SU-DHL-6 (cell line): Measurements from ENCODE around the gene DCAF10.

Experiments used
- H2AFZ ChIP-seq: fragments of 200-600 bp; sonication (generic); 2 replicates; pipeline ENCODE4 v1.6.1; 2014; ENCODE audit warnings: low read depth, mild to moderate bottlenecking, moderate library complexity, mixed read lengths, antibody characterized with exemption, low read length; ENCODE audit not compliant: severe bottlenecking
- H3F3A ChIP-seq: fragments of 200-600 bp; shearing (Covaris generic); 2 replicates; pipeline ENCODE4 v1.6.0; 2016; ENCODE audit warnings: antibody characterized with exemption, mild to moderate bottlenecking; ENCODE audit not compliant: insufficient read depth
- H3K27ac ChIP-seq: fragments of 200-600 bp; sonication (generic); 2 replicates; pipeline ENCODE4 v1.5.1; 2016; ENCODE audit warnings: low read depth, mild to moderate bottlenecking, low read length, moderate library complexity, mixed read lengths
- H3K27me3 ChIP-seq: fragments of 200-600 bp; sonication (generic), shearing (Covaris generic); 2 replicates; pipeline ENCODE4 v1.6.0; 2014; ENCODE audit warnings: mild to moderate bottlenecking, low read length
- H3K36me3 ChIP-seq: fragments of 200-600 bp; sonication (generic); 2 replicates; pipeline ENCODE4 v1.6.1; 2014; ENCODE audit warnings: mild to moderate bottlenecking, low read length, mixed read lengths
- H3K4me2 ChIP-seq: fragments of 300-600, 200-600 bp; shearing (Covaris generic), sonication (generic); 2 replicates; pipeline ENCODE4 v1.6.0; 2014; ENCODE audit warnings: low read length, low read depth, mild to moderate bottlenecking; ENCODE audit not compliant: poor library complexity, severe bottlenecking
- H3K4me3 ChIP-seq: fragments of 200-600 bp; sonication (generic); 2 replicates; pipeline ENCODE4 v1.5.1; 2014; ENCODE audit warnings: antibody characterized with exemption, low read length, mild to moderate bottlenecking, mixed read lengths; ENCODE audit not compliant: insufficient read depth, poor library complexity, severe bottlenecking
- H3K79me2 ChIP-seq: fragments of 200-600 bp; sonication (generic); 2 replicates; pipeline ENCODE4 v1.6.1; 2014; ENCODE audit warnings: mild to moderate bottlenecking, low read length, moderate library complexity; ENCODE audit not compliant: insufficient read depth
- H3K9ac ChIP-seq: fragments of 200-600 bp; sonication (generic); 2 replicates; pipeline ENCODE4 v1.7.0; 2014; ENCODE audit warnings: mild to moderate bottlenecking, low read length
- H3K9me2 ChIP-seq: fragments of 200-600 bp; sonication (generic); replicated peaks from 2 replicates; pipeline ENCODE4 v1.6.1; 2014; ENCODE audit warnings: low read length; ENCODE audit not compliant: insufficient read depth
- H3K9me3 ChIP-seq: fragments of 200-600 bp; sonication (generic); 2 replicates; pipeline ENCODE4 v1.6.1; 2014; ENCODE audit warnings: low read length, mixed read lengths; ENCODE audit not compliant: insufficient read depth
- H4K20me1 ChIP-seq: fragments of 200-600 bp; sonication (generic); 2 replicates; pipeline ENCODE4 v1.6.1; 2014; ENCODE audit warnings: low read depth, mild to moderate bottlenecking, antibody characterized with exemption, low read length, moderate library complexity, mixed read lengths
- EZH2phosphoT487 ChIP-seq: fragments of 200-600 bp; sonication (generic), shearing (Covaris generic); conservative IDR thresholded peaks from 2 replicates; pipeline ENCODE4 v1.6.1; 2018; ENCODE audit warnings: mild to moderate bottlenecking, antibody characterized with exemption, low read length, moderate library complexity, mixed read lengths
- TF ChIP-seq, protein P1 (sequence below): fragments of 200-600 bp; sonication (generic); IDR thresholded peaks from one replicate; pipeline ENCODE4 v1.5.1; 2017; ENCODE audit warnings: antibody characterized with exemption, mild to moderate bottlenecking, low read length, moderate library complexity; ENCODE audit not compliant: insufficient read depth, poor library complexity, severe bottlenecking

Gene DCAF10

DNA sequence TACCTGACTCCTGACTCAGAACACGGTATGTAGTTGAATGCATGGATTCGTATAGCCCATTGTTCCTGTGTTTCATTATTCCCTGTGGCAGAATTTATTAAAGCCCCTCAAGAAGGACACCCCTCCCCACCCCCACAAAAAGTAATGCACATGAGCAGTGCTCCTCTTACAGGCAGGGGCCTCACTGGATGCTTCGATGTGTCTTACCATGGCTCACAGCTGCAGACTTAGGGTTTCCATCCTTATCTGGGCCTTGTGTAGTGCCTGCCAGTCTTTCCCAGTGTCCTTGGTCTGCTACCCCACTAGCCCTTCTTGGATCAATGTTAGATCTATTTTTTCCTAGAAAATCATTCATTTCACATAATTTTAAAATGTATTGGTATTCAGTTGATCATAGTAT is 30.6 kb upstream of the DCAF10 start:
- Histone ChIP-seq H3K9ac (no peak overlapping the region), H2AFZ (no peak overlapping the region), H3F3A (no peaks in the 10 kb centered on the region; the same call in 1 of the 2 replicates), H3K36me3 (no peaks in the 10 kb centered on the region), H3K4me3 (no peak overlapping the region), H4K20me1 (no peaks in the 10 kb centered on the region), H3K79me2 (no peaks in the 10 kb centered on the region), H3K27ac (no peak overlapping the region), H3K9me2 (no peaks in the 10 kb centered on the region), H3K27me3 (no peaks in the 10 kb centered on the region), H3K9me3 (no peaks in the 10 kb centered on the region), H3K4me2 (no peak overlapping the region)
- TF ChIP-seq, protein P1, sequence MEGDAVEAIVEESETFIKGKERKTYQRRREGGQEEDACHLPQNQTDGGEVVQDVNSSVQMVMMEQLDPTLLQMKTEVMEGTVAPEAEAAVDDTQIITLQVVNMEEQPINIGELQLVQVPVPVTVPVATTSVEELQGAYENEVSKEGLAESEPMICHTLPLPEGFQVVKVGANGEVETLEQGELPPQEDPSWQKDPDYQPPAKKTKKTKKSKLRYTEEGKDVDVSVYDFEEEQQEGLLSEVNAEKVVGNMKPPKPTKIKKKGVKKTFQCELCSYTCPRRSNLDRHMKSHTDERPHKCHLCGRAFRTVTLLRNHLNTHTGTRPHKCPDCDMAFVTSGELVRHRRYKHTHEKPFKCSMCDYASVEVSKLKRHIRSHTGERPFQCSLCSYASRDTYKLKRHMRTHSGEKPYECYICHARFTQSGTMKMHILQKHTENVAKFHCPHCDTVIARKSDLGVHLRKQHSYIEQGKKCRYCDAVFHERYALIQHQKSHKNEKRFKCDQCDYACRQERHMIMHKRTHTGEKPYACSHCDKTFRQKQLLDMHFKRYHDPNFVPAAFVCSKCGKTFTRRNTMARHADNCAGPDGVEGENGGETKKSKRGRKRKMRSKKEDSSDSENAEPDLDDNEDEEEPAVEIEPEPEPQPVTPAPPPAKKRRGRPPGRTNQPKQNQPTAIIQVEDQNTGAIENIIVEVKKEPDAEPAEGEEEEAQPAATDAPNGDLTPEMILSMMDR, result no peak
- no peak for TF ChIP-seq EZH2phosphoT487

DNA sequence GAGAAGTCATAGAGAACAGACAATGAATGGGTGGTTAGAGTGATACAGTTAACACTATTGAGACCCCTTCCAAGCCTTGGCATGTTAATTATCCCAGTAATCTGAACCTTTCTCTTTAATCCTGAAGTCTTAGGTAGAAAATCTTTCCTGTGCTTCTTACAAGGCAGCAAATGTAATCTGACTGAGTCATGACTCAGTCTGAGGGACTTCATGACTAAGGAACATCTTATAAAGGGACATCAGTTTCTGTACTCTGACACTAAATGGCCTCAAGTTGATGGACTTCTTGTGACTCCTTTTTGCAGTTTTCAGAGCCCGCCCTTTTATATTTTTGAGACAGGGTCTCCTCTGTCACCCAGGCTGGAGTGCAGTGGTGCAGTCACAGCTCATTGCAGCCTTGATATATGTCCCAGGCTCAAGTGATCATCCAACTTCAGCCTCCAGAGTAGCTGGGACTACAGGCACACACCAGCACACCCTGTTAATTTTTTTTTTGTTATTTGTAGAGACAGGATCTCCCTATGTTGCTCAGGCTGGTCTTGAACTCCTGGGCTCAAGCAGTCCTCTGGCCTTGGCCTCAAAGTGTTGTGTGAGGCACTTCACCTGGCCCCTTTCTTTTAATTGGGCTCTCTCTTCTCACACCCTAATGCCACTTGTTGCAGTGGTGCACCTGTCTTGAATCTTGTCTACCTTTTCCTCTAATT is 25.2 kb upstream of the DCAF10 start:
- H3K9me2 ChIP-seq, result no peaks in the 10 kb centered on the region
- no peak overlapping the region for H3K4me2 ChIP-seq
- no peaks in the 10 kb centered on the region for H3K9me3 ChIP-seq
- H2AFZ ChIP-seq, result no peak overlapping the region
- peaks cover 15% of the 10 kb centered on the region for H3K36me3 ChIP-seq
- no peaks in the 10 kb centered on the region for H3F3A ChIP-seq
- no peak overlapping the region for H3K27ac ChIP-seq
- H3K27me3 ChIP-seq, result no peaks in the 10 kb centered on the region
- peaks cover 3% of the 10 kb centered on the region; the same call in 1 of the 2 replicates for H3K79me2 ChIP-seq
- TF ChIP-seq EZH2phosphoT487, result no peak
- TF ChIP-seq, protein P1, result no peak
- no peak overlapping the region for H3K4me3 ChIP-seq
- no peak overlapping the region for H3K9ac ChIP-seq
- H4K20me1 ChIP-seq, result no peaks in the 10 kb centered on the region

DNA sequence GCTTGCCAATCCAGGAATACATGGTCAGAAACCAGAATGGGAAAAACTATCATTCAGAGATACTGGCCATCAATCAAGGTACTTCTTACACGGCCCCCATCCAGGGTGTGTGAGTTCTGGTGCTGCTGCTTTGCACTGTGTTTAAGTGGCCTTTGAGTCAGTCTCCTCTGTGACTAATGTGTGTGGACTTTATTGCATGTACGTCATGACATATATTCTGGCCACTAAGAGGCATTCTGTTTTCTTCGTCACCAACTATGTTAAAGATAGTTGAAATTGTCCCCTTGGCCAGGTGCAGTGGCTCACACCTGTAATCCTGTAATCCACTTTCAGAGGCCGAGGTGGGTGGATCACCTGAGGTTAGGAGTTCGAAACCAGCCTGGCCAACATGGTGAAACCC is 24.3 kb upstream of the DCAF10 start:
- Histone ChIP-seq H3K27ac (no peak overlapping the region), H3F3A (no peaks in the 10 kb centered on the region), H3K27me3 (no peaks in the 10 kb centered on the region), H3K9ac (no peak overlapping the region), H3K4me2 (no peak overlapping the region), H3K79me2 (peaks cover 4% of the 10 kb centered on the region; the same call in 1 of the 2 replicates), H4K20me1 (no peaks in the 10 kb centered on the region), H2AFZ (no peak overlapping the region), H3K9me3 (no peaks in the 10 kb centered on the region), H3K9me2 (no peaks in the 10 kb centered on the region), H3K36me3 (peaks cover 22% of the 10 kb centered on the region), H3K4me3 (no peak overlapping the region)
- TF ChIP-seq EZH2phosphoT487, result no peak
- TF ChIP-seq, protein P1, result no peak
